HG03354 (cell line): ENCODE data around the gene CELF2.

ENCODE experiments used
- ATAC-seq: cut with Tn5 transposase; IDR thresholded peaks from one replicate; pipeline ENCODE4 v1.9.1; 2021; ENCODE audit warnings: mild to moderate bottlenecking; ENCODE audit not compliant: unreplicated experiment, poor library complexity, severe bottlenecking

Gene CELF2

DNA sequence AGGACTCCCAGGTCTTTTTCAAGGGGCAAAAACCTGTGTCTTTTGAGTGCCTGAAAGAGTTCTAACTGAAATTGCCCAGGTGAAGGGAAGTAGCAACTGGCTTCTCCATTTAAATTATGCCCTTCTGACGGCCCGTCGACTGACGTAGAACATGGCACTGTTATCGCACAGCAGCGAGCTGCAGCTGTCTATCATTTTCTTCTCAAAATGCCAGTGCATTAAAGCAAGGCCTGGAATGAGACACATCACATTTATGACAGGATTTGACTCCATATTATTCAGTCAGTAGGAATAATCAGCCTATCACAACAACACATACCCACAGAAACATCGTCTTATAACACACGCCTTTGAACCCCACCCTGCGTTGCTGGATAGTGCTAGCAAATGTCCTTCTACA, 69.7 kb downstream of the CELF2 start:
- ATAC-seq = no peak

DNA sequence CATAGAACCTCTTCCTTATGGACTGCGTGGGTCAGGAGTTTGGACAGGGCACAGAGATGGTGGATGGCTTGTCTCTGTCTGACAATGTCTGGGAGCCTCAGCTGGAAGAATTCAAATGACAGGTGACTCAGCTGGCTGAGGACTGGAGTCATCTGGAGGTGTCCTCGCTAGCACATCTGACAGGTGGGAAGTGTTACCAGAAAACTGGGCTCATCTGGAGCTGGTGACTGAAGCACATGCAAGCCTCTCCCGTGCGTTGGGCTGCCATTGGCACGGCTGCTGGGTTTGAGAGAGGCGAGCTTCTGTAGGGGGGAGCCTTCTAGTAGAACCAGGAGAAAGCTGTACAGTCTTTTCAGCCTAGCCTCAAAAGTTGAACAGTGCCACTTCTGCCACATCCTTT, 71.0 kb downstream of the CELF2 start:
- no peak for ATAC-seq

DNA sequence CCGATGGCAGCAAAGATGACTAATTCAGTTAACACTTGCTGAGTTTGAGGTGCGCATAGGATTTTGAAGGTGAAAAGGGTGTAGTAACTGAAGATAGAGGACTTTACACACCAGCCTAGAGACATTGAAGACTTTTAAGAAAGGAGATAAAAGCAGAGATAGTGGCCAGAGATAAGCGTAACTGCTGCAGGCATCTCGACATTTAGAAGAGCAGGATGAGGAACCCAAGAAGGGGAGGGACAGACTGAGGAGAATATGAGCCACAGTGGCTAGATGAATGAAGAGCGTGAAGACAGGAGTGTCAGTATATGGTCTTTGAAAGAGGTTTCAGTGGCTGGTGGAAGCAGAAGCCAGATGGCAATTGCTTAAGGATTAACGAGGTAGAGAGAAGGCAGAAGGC, 71.6 kb downstream of the CELF2 start:
- ATAC-seq = no peak

DNA sequence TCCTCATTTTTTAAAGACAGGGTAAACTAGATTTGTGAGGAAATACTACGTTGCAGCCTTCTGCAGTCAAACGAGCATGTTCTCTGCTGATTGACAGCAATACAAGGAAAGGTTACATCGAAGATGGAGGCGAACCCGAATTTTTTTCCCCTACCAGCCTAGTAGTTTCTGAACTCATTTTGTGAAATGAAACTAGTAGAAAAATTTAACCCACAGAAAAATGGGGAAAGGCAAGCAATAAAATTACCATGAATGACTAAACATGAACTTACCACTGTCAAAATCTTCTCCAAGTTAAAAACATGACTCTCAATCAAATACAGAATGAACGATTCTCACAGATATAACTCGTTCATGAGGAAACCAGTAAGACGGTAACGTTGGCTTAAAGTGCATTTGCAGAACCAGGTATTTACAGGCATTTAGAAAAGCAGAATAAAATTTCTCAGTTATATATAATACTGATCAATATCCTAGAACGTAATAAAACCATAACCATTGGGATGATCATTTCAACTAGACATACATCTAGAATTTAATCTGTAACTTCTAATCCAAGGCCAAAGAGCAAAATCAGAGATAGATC, 73.9 kb downstream of the CELF2 start:
- ATAC-seq = no peak

DNA sequence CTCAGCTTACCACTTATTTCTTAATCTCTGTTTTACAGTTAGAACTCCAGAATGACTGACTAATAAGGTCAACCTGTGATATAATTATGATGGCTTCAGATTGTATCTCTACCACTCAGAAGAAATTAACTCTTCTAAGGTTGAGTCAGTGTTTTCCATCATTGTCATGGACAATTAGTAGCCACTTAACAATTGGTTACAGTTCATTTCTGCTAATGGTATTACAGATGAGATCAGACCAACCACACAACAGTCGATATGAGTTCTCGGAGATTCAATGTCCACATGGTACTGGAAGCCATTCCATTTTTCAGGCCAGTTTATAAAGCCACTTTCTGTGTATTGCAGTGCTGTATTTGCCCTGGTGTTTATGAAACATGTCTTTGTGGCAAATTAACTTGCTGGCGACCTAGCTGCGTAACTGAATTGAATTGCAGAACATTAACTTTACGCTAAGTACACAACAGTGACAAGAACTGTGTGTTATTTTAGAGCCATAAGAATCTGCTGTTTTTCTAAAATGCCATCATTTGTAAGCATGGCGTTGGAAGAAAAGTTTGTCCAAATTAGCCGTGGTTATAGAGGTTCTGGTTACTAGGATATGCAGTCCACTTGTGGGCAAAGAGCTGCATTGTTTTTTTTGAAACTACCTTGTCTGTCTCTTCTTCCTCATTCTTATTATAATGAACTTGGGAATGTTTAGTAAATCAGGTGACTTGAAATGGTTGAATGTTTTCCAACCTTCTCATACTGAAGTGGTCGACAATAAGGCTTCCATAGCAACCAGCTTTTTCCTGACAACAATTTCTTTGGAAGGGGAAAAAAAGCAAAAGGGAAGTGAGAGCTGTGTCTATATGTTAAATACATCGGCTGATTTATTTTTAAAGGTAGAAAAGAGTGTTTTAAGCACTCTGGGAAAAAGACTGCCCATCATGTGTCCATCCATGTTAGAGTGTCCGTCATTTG, 76.4 kb downstream of the CELF2 start:
- no peak for ATAC-seq

DNA sequence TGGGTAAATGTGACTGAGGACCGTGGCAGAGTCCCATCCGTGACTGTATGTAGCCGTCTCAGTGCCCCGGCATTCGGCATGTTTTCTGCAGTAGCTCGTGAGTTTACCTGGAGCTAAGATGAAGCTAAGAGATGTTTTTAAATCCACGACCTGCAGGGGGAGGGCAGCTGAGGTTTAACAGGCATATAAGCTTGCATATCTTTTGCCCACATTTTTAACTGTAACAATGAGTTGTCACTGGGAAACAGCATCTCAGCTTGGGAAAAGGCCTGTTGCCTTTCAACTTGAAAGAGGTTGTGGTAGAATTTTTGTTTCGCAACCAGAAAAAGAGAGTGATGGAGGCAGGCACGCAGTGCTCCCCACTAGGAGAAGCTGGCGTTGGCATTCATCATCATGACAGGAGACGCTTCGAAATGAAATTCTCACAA, 77.7 kb downstream of the CELF2 start:
- no peak for ATAC-seq

DNA sequence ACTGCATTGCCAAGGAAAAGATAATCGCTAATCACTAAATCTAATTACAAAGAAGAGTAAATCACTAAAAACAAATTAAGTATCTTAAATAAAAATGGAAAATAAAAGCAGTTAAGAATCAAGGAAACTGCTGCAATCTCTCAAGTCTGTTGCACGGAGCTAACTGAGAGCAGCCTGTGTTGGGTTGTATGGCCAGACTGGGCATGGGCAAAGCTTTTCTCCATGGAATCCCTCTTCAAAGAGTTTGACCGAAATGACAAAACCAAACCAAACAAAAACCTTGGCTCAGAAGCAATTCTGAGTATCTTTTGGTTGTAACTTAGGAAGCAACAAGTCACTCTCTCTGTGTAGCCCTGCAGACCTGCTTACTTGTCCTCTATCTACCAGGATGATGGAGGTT, 78.8 kb downstream of the CELF2 start:
- ATAC-seq = no peak

DNA sequence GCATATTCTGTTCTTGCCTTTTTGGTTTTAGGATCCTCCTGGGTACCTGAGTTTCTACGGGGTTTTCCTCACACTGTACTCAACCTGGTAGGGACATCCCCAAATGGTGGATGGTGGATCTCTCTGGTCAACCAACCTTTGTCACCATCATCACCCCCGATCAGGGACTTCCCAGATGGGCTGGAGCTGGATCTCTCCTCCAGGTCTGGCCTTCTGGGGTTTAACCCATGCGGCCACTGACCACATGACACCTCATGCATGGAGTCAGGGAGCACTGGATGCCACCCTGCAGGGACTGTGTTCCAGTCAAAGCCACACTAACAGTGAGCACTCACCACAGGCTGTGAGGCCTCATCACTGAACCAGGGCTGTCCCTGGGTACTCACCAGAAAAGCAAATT, 80.0 kb downstream of the CELF2 start:
- ATAC-seq = no peak

DNA sequence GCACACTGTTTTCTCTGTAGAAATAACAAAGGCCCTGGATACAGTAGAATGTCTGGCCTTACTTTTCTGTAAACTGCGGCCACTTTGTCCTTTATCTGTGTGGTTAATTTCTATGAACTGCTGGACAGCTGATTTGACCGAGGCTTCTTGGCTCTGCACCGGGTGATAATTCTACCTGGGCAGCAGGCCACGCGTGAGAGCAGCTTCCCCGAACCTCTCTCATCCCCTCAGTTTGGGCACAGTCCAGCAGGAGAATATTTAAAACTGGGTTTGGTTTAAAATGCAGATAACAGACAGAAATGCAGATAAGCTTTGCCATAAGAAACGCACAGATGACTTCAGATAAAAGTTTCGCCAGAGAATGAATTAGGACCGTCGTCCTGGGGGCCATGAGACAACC, 81.0 kb downstream of the CELF2 start:
- ATAC-seq = no peak

DNA sequence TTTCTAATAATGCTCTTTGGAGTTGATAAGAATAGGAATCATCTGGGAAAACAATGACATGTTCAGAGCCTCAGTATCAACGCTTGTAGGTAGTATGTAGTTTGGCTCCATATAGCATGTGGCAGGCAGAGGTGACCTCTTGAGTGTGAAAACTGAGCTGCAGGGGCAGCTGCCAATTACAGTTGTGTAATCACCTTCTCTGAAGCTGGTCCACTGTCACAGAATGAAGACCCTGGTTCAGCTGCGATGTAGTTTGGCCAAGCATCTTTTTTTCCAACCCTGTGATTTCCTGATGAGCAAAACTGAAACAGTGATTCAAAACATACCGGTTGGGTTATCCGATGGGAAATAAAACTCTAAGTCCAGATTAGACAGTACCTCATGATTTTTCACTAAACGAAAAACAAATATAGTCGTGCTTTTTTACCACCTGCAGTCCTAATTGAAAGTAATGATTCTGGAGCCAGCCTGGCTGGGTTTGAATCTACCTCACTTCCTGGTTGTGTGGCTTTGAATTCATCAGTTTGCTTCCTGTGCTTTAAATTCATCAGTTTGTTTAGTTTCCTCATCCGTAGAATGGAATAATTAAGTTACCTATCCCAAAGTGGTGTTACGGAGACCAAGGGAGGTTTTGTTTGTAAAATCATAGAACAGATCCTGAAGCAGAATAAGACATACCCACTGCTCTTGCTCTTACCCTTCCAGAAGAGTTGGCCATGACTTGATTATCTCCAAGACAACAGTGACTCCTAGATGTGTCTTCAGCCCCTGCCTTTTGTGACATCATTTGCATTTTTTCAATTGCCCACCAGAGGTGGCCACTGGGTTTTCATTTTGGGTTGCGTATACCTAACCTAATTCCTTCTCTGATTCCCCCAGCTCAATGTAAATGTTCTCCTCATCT, 87.4 kb downstream of the CELF2 start:
- no peak for ATAC-seq

DNA sequence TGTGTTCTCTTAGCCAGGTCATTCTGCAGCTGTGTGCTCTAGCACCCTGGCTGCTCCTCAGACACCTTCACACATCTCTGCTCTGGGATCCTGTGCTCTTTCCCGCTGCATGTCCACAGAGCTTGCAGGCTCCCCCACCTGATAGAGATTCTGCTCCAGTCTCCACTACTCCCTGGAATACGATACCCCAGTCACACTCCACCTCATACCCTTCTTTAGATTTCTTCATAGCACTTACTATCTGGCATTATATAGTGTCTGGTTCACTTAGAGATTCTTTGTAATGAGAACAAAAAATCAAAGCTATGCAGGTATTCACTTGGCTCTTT, 88.0 kb downstream of the CELF2 start:
- ATAC-seq = no peak

DNA sequence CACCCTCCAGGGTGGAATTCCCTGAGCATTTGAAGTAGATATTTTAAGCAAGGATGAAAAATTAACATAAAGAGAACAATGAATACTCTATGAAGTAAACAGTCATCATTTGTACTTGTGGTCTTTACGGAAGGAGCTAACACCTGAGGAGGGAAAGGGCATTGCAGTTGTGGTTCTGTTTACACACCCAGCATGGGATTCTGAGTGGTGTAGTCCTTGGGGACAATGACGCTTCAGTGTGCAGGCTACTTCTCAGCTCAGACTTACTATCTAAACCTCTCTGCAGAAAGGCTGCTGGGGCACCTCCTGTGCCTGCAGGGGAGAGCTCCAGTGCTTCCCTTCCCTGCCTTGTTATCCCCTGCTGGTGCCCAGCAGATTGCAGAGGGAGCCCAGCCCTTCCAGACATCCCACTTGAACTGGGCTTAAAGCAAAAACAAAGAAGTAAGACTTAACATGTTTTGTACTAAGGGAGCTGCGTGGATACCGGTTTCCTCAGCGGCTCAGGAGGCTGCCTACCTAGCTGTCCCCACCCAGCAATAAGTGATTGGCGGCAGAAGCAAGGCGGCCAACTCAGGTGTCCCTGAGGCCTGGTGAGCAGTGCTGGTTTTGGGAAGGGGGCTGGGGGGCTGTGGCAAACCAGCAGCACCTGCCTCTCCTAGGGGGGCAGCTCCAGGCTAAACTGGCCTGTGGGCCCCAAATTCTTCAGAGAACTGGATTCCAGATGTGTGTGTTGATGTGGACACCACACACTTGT, 89.1 kb downstream of the CELF2 start:
- no peak for ATAC-seq

DNA sequence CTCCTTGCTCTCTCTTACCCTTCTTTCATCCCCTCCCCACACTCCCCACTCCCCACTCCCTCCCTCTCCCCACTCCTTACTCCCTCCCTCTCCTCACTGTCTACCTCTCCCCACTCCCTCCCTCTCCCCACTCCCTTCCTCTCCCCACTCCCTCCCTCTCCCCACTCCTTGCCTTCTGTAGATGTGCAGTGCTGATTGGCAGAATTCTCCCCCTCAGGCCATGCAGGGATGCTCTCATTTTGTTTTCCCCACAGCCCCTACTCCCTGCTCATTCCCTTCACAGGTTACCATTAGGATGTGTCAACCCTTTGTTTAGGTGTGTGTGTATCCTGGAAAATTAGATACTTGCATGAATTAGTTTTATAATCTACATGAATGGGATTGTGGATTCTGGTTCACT, 90.3 kb downstream of the CELF2 start:
- no peak for ATAC-seq

DNA sequence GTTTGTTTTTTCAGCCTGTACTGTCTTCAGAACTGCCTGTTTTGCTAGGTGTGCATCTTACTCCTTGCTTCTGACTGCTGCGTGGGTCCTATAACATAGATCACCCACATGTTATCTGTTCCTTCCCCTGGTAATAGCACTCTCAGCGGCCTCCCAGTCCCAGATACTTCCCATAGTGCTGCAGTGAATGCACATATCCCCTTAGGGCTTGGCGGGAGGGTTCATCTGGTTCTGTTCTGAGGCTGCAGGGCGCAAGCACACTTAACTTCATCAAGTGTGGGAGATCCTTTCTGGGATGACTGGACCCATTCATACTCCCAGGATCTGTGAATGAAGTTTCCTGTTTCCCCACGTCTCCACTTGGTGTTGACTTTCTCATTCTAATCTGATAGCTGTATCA, 90.7 kb downstream of the CELF2 start:
- no peak for ATAC-seq

DNA sequence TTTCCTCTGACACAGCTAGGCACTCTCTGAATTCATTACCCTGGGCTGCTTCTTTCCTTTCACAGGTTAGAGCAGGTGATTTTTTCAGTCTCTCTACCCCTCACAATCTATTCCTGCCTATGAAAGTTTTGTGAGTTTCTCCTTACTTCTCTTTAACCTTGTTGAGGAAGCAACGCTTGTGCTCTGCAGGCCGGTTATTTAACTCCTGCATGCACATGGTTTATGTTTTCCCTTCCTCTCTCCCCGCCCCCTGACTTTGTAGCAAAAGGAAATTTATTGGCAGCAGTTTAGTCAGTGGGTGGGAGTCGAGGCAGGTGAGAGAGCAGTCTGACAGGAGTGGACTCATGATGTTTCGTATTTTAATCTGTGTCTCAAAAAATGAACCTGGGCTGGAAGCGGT, 91.9 kb downstream of the CELF2 start:
- no peak for ATAC-seq

DNA sequence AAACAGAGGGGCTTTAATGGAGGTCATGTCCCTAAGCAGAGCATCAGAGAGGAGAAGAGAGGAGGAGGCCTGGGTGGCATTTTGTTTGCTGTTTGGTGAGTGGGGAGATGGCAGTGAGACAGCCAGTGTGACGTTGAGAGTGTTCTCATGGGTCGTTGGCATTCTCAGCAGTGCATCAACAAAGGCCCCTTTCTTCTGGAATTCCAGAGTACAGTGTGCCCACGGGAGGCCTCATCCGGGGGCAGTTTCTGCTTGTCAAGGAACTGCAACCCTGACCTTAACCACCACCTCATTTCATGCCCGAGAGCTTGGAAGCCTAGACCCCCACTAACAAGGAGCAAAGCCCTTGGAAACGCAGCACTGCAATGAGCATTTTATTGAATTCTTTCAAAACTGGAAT, 92.9 kb downstream of the CELF2 start:
- ATAC-seq = no peak

DNA sequence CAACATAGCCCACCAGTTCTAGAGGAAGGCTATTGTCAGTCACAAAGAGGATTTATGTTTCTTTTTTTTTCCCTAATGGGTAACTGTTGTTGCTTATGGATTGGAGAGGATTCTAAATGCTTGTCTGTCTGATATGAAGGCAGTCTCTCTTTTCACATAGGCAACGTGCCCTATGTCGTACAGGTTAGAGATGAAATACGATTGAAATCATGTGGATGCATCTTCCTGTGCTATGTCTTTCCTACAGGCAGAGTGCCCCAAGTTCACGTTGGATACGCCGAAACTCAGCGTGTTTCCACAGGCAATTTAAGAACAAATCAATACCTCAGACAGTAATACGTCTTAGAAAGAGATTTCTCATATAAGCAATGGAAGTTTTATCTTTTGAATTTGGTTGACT, 93.8 kb downstream of the CELF2 start:
- no peak for ATAC-seq

DNA sequence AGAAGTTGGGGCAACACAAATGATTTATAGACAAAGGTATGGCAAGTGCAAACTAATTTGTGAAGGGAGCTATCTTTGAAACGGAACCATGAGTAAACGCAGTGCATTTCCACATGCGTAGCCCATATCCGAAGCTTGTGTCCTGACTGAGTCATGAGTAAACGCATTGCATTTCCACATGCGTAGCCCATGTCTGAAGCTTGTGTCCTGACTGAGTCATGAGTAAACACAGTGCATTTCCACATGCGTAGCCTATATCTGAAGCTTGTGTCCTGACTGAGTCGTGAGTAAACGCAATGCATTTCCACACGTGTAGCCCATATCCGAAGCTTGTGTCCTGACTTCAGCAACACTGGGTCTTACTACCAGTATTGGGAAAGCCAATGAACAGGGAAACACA, 95.0 kb downstream of the CELF2 start:
- no peak for ATAC-seq

DNA sequence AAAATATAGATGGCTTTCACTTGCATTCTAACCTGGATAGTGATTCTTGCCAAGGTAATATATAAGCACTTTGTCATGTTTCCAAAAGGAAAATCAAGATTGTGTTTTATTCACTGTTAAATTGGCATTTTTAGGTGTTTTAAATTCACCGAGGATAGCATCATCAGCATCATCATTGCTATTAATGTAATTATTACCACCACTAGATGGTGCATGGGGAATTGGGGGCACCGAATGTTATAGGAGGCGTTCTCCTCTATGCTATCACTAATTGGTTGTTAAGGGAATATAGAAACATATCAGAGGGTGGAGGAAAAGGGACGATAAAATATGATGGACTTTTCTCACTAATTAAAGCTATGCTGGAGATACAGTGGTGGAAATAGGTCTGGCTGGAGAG, 95.5 kb downstream of the CELF2 start:
- ATAC-seq = peak; percentile 74

DNA sequence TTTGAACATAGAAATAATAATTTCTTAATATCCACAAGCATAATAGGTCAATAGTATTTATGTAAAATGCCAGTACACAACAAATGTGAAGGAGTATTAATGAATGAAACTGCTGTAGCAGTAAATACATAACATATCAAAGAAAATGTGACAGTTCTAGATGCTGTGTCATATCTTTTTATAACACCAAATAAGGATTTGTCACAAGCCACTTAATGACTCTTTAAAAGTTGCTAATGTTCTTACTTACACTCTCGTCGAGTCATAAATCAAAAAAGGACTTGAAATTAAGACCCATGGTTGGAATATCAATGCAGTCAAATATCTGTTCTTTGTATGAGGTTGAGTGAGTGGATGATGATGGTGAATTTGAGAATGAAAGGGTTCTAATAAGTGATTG, 96.6 kb downstream of the CELF2 start:
- no peak for ATAC-seq
